ENCODE measurements around the gene POP5.
"Not testable (repeated sequence)": the region's sequence is repeated elsewhere in the genome, so short reads cannot be mapped to it uniquely, and the experiment has no call there.

Gene POP5, protein sequence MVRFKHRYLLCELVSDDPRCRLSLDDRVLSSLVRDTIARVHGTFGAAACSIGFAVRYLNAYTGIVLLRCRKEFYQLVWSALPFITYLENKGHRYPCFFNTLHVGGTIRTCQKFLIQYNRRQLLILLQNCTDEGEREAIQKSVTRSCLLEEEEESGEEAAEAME

DNA sequence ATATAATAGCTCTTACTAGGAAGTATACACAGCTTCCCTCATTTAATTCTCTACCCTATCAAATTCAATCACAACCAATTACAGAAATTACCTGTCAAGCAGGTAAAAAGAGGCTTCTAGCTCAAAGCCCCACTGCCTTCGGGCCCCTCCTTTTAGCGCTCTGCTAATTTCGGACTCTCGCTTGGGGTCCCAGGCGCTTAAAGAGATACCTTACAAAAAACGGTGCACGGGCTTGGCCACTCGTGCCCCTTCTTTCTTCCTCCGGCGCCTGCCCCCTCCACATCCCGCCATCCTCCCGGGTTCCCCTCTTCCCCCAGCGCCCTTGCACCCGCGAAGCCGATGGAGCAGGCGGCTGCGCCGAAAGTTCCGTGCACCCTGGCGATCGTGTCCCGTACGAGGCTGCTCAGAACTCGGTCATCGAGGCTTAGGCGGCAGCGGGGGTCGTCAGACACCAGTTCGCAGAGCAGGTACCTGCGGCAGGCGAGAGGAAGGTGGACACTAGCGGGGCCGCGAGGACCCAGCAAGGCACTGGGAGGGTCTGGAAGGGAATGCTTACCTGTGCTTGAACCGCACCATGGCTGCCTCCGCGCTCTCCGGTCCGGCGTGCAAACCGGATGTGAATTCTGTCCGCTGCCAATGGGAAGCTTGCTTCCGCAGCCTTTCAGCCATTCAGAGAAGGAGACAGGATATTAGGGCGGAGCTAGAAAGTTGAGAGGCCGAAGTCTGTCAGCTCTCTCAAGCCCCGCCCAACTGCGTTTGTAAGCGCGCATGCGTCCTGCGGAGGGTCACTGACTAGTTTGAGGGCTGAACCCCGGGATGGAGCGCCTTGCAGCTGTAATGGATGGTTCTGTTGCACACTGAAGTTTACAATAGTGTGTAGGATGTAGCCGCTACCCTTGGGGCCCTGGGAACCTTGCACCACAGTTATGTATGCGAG is at the start of gene POP5:
Gene POP5, minus strand, starts transcription at position 616 of the 937 bp plus-strand sequence. Its CDS starts 40 bp downstream, at position 576.
- DNase-seq: peak; percentile 89

DNA sequence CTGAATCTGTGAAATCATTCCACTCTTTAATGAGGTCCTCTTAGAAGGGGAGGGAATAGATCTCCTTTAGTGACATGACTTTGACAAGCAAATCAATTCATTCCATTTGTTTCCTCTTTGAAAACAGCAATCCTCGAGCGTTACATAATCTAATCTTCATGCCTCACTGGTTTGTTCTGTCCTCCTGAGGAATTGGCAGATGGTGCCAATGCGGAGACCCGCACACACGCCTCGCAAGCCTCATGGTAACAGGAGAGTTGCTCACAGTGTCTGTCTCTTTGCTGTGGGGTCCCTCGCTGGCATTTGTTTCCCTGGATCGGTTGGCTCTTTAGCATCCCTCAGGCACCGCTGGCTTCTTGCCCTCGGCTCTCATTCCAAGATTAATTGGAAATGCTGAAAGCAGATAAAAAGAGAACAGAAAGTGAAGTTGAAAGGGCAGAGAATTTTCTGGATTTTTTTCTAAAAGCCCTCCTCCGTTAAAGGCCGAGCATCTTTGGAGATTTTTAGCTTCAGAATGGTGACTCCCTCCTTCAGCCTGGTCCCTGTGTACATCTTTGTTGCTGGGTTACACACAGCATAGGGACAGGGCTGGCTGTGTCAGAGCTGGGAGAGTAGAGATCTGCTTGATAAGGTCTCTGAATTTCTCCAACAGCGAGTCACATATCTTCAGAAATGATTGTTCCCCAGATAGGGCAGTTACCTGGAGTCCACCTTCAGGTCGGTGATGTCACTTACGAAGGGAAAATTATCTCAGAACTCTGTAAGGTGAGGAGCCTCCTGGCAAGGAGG is 49.1 kb upstream of the POP5 start:
- no peak for DNase-seq

DNA sequence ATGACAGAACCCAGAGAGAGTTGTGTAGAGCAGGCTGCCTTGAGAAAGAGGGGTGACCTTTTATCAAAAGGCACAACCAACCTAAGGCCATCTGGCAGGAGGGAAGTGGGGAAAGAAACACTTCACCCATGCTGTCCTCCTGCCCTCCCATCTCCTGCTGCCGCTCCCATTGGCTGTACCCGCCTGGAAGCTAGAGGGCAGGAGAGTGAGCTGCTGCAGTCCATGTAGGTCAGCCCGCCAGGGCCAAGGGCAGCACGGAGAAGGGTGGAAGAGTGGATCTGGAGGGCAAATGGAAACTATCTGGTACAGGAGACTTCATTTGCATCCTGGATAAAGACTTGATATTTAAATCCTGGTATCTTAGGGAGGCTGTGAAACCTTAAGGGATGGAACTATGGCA is 47.7 kb upstream of the POP5 start:
- no peak for DNase-seq

DNA sequence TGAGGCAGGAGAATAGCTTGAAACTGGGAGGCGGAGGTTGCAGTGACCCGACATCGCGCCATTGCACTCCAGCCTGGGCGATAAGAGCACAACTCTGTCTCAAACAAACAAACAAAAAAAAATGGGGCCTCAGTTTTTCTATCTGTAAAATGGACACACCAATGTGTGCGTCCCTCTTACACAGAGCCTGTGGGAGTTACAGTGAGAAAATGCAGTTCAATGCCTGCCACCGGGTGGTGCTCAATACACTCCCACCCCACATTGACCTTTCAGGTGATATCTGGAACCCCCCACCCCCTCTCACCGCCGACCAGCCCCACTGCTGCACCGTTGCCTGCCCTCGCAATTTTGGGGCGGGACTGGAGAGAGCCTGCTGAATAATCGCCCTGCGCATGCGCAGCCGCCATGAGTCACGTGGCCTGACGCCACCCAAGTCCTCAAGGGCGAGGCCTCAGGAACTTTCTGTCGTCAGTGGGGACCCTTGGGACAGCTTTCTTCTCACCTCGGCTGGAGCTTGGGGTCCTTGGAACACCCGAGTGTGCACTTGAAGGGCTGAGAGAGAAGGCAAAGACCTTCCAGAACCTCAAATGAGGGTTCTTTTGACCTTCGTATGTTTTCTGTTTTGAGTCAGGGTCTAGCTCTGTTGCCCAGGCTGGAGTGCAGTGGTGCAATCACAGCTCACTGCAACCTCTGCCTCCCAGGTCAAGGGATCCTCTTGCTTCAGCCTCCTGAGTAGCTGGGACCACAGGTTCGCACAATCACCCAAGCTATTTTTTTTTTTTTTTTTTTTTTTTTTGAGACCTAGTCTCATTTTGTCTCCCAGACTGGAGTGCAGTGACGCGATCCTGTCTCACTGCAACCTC is 44.6 kb upstream of the POP5 start:
- peak; percentile 28 for DNase-seq

DNA sequence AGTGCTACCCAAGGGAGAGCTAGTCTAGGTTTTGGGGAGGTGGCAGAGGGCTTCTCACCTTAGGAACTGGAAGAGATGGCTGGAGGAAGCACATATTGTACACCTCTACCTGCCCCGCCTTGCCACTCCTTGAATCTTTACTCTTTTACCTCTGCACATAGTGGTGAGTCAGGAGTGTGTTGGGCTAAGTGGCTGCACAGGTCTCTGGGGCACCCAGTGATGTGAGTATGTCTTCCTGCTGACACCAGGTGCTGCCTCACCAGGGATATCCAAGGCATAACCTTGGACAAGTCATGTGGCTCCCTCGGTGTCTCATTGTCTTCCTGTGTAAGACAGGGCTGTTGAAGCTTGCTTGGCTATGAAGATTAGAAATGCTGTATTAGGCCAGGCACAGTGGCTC is 39.4 kb upstream of the POP5 start:
- DNase-seq: no peak

DNA sequence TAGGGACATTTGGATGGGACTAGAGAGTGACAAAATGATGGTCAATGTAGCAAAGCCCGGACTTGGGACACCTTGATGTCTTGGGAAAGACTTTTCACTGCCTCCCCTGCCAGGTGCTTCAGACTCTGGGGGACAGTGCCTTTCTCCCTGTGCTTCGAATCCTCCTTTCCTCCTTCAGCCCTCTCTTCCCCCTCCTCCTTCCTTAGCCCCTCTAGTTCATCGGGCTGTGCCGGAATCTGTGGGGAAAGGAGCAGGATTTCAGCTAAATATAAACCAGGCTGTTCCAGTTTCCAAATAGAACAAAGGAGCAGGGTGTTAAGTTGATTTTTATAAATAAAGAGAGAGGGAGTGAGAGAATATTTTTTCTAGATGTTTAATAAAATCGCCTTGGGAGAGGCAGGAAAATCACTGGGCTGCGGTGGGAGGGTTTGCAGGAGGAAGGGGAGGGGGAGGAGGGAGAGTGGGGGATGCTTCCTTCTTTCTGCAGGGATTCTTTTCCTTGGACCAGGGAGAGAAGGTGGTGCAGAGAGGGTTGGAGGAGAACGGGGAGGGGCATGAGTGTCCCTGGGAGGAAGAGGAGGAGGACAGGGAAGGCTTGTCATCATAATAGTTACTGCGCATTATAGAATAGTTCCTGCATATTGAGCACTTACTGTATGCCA is 37.9 kb upstream of the POP5 start:
- DNase-seq: no peak

DNA sequence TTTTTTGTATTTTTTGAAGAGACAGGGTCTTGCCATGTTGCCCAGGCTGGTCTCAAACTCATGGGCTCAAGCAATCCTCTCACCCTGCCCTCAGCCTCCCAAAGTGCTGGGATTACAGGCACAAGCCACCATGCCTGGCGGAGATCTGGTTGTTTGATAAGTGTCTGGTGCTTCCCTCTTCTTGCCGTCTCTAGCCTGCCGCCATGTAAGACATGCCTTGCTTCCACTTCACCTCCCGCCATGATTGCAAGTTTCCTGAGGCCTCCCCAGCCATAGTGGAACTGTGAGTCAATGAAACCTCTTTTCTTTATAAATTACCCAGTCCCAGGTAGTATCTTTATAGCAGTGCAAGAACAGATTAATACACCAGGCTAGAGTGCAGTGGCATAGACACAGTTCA is 36.6 kb upstream of the POP5 start:
- DNase-seq: not testable (repeated sequence)

DNA sequence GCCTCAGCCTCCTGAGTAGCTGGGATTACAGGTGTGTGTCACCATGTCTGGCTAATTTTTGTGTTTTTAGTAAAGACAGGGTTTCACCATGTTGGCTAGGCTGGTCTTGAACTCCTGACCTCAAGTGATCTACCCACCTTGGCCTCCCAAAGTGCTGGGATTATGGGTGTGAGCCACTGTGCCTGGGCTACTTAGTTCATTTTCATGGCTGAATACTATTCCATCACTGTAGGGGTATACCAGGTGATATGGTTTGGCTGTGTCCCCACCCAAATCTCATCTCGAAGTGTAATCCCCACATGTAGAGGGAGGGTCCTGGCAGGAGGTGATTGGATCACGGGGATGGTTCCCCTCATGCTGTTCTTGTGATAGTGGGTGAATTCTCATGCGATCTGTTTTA is 36.0 kb upstream of the POP5 start:
- DNase-seq: not testable (repeated sequence)

DNA sequence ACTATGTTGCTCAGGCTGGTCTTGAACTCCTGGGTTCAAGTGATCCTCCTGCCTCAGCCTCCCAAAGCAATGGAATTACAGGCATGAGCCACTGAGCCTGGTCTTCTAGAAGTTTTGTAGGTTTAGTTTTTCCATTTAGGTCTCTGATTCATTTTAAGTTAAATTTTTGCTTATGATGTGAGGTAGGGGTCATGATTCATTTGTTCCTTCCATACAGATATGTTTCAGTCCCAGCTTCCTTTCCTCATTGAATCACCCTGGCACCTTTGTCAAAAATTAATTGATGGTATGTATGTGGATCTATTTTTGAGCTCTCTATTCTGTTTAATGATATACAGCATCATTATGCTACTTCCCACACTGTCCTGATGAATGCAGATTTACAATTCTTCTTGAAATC is 33.6 kb upstream of the POP5 start:
- no peak for DNase-seq

DNA sequence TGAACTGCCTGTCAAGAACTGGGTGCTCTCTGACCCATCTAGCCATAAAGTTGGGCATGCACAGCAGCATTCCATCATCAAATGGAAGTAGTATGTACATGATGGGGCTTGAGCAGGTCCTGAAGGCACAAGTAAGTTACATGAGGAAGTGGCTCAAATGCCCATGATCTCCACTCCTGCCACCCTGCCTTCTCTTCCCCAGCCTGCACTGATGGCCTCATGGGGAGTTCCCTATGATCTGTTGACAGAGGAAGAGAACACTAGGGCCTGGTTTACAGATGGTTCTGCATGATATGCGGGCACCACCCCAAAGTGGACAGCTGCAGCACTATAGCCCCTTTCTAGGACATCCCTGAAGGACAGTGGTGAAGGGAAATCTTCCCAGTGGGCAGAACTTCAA is 30.3 kb upstream of the POP5 start:
- not testable (repeated sequence) for DNase-seq

DNA sequence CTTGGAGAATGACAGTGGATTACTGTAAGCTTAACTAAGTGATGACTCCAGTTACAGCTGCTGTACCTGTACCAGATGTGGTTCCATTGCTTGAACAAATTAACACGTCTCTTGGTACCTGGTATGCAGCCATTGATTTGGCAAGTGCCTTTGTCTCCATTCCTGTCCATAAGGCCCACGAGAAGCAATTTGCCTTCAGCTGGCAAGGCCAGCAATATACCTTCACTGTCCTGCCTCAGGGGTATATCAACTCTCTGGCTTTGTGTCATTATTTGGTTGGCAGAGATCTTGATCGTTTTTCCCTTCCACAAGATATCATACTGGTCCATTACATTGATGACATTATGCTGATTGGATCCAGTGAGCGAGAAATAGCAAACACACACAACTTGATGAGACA is 29.4 kb upstream of the POP5 start:
- no peak for DNase-seq

DNA sequence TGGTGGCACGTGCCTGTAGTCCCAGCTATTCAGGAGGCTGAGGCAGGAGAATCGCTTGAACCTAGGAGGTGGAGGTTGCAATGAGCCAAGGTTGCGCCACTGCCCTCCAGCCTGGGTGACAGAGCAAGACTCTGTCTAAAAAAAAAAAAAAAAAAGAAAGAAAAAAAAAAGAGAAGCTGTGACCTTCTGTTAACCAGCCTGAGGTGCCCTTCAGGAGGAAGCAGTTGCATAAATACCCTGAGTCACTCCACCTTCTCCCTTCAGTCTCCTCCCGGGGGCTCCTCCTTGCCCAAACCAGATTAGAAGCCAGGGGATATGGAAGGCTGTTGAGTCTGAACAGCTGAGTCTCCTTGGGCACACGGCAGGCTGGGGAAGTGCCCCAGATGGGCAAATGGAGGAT is 21.2 kb upstream of the POP5 start:
- not testable (repeated sequence) for DNase-seq

DNA sequence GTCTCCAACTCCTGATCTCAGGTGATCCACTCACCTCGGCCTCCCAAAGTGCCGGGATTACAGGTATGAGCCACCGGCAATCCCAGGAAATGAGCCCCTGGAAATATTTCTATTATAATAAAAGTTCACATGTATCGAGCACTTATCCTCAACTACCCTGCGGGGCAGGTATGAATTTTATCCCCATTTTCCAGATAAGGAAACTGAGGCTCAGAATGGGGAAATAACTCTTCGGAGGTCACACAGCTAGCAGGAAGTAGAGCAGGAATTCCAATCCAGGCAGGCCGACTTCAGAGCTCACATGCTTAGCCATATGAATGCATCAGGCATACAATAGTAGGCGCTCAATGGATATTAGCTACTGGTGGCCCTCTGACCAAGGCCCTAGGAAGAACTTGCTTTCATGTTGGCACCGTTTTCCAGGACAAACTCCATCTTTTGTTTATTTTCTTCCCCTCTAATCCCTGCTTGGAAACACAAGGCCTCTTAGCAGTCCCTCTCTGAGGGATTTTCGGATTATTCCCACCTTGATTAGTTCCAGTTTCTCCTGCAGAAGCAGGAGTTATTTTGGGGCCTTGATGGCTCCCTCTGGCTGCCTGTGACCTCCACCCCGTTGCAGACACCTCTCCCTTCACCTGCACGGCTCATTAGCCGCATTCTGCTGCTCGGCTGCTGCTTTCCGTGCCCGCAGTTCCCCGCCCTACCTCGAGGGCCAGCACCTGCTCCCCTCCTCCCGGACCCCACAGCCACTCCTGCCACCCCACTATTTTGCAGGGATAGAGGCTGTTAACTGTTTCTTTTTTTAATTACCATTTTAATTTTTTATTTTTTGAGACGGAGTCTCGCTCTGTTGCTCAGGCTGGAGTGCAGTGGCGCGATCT is 18.7 kb upstream of the POP5 start:
- DNase-seq: no peak

DNA sequence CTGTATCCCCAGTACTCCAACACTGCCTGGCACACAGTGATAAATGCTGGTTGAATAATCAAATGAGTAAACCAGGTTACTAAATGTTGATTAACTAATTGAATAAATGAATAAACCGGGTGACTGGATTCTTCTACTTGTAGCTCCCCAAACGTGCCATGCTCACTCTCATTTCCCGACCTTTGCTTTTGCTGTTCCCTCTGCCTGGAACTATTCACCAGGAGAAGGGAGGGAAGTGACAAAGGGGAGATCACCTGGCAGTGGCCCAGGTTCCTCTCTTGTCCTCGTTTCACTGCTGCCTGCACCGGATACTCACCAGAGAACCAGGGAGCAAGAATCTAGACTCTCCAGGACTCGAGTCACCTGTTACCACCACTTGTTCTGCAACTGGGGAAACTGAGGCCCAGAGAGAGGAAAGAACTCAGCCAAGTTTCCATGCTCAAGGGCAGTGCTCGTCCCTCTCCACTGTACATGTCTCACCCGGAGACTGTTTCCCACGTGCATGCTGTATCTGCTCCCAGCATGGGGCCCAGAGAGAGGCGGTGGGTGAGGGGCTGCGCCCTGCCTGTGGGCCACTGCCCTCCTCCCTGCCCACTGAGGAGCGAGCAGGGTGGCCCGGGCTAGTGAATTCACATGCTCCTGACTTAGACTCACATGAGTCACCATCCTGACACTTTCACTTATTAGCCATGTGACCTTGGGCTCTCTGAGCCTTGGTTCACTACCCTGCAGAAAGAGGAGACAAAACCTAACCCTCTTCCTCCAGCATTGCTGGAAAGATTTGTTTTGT is 17.7 kb upstream of the POP5 start:
- DNase-seq: no peak

DNA sequence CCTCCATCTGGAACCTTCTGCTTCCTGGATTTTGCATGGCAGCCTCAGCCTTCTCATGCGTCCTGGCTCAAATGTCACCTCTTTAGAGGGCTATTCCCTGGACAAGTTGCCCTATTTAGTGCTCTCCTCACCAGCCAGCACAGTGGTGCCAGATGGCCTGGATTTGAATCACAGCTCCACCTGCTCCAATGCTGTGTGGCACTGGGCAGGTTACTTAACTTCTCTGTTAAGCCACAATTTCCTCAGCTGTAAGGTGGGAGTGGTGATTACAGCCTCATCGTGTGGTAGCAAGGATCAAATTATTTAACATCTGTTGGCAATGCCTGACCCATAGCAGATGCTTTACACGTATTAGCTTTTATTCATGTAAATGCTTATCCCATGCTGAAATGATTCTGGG is 16.7 kb upstream of the POP5 start:
- no peak for DNase-seq

DNA sequence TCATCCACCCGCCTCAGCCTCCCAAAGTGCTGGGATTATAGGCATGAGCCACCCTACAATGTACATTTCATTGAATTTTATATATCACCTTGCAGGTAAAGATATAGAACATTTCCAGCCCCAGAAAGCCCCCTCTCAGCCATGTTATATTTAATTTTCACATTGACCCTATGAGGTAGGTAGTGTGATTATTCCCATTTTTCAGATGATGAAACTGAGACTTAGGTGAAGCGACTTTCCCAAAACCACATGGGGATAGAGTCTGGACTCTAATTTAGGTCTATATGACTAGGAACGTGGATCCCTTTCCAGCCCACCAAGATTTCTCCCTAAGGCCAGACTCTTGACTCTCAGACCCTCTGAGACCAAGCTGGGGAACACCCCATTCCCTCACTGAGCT is 15.7 kb upstream of the POP5 start:
- no peak for DNase-seq

DNA sequence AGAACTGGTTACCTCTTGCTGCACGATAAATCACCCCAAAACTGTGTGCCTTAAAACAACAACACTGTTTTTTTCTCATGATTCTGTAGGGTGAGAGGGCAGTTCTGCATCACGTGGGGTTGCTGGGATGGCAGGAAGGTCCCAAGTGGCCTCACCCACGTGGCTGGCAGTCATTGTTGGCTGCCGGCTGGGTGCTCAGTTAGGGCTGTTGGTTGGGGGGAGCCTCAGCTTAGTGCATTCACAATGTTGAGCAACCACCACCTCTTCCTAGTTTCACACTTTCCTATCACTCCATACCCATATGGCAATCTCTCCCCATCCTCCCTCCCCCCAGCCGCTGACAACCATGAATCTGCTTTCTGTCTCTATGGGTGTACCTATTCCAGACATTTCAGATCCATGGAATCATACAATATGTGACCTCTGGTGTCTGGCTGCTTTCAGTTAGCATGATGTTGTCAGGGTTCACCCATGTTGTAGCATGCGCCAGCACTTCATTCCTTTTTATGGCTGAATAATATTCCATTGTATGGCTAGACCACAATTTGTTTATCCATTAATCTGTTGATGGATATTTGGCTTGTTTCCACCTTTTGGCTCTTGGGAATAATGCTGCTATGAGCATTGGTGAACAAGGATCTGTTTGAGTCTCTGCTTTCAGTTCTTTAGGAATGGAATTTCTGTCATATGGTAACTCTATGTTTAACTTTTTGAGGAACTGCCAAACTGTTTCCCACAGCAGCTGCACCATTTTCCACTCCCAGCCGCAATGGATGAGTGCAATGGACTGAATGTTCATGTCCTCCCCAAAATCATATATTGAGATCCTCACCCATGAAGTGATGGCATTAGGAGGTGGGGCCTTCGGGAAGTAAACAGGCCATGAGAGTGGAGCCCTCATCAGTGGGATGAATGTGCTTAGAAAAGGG is 11.2 kb upstream of the POP5 start:
- no peak for DNase-seq

DNA sequence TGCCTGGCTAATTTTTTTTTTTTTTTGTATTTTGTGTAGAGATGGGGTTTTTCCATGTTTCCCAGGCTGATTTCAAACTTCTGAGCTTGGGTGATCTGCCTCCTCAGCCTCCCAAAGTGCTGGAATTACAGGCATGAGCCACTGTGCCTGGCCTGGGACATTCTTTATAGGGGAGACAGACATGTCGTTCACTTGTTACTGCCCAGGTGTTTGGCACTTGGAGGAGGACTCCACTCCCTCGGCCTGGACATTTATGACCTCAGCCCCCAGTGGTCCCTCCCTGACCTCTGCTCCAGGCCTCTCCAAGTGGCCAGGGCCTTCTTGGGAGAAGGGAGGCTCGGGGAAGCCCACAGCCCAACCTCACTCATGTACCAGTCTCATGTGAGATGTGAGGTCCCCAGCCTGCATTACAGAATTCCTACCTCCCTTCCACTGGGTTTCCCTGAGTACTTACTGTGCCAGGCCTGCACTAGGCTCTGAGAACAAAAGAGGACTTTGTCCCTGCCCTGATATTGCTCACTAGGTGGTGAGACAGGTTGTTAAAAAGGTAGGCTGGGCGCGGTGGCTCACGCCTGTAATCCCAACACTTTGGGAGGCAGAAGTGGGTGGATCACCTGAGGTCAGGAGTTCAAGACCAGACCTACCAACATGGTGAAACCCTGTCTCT is 9.7 kb upstream of the POP5 start:
- DNase-seq: no peak
